Measurements from ENCODE around the gene POLR2L.
A peak's percentile ranks its signal among the peaks of the same experiment; 100 is the strongest.

GRCh38 chr11:795634-796564, 46.4 kb downstream of the POLR2L start:
- 0 out of 2 replicates have a peak, but pooled peaks have one; percentile 47 for TF ChIP-seq TAF1 (IDR thresholded peaks at IDR 0.05; ENCODE audit: borderline replicate concordance, insufficient read depth, low read length)
- peak; percentile 71; the same call in 1 of the 2 replicates for TF ChIP-seq POLR2AphosphoS5 (IDR thresholded peaks at IDR 0.05; ENCODE audit: low read depth, low read length)
- TF ChIP-seq SIN3A (IDR thresholded peaks at IDR 0.05; ENCODE audit: borderline replicate concordance, insufficient read depth, low read length), result peak; percentile 96; the same call in 1 of the 2 replicates
- TF ChIP-seq, protein P1, sequence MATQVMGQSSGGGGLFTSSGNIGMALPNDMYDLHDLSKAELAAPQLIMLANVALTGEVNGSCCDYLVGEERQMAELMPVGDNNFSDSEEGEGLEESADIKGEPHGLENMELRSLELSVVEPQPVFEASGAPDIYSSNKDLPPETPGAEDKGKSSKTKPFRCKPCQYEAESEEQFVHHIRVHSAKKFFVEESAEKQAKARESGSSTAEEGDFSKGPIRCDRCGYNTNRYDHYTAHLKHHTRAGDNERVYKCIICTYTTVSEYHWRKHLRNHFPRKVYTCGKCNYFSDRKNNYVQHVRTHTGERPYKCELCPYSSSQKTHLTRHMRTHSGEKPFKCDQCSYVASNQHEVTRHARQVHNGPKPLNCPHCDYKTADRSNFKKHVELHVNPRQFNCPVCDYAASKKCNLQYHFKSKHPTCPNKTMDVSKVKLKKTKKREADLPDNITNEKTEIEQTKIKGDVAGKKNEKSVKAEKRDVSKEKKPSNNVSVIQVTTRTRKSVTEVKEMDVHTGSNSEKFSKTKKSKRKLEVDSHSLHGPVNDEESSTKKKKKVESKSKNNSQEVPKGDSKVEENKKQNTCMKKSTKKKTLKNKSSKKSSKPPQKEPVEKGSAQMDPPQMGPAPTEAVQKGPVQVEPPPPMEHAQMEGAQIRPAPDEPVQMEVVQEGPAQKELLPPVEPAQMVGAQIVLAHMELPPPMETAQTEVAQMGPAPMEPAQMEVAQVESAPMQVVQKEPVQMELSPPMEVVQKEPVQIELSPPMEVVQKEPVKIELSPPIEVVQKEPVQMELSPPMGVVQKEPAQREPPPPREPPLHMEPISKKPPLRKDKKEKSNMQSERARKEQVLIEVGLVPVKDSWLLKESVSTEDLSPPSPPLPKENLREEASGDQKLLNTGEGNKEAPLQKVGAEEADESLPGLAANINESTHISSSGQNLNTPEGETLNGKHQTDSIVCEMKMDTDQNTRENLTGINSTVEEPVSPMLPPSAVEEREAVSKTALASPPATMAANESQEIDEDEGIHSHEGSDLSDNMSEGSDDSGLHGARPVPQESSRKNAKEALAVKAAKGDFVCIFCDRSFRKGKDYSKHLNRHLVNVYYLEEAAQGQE (IDR thresholded peaks at IDR 0.05; ENCODE audit: insufficient read depth in 1 of 2, low read depth in 2 of 2, low read length in 2 of 2), result no peak
- no peak for TF ChIP-seq FOXP2 (optimal IDR thresholded peaks at IDR 0.05; ENCODE audit: borderline replicate concordance, extremely low read depth, extremely low read length, insufficient read depth)
